ENCODE results near the gene PHKB. TPM values are rescaled to one million over a fixed set of nuclear protein-coding genes. Genes with fewer than 3 reads are reported as not detected.
"Not testable (repeated sequence)": the region's sequence is repeated elsewhere in the genome, so short reads cannot be mapped to it uniquely, and the experiment has no call there.

PHKB gene
- total and polyA plus RNA-seq, 2 experiments from 2014 or later: 31.3 to 52.0 TPM

GRCh38 chr16:47538472-47538871, 77.3 kb downstream of the PHKB start:
- no peak for DNase-seq
- H3K9me3 ChIP-seq (ENCODE audit: low read depth): no peaks in the 10 kb centered on the region
- no peak overlapping the region for H3K9ac ChIP-seq
- no peak overlapping the region for H3K4me3 ChIP-seq
- no peaks in the 10 kb centered on the region; the same call in 1 of the 2 replicates for H3K36me3 ChIP-seq (ENCODE audit: low read depth)
- H3K27me3 ChIP-seq (replicated peaks; ENCODE audit: insufficient read depth): no peaks in the 10 kb centered on the region
- no peak overlapping the region for H3K27ac ChIP-seq
- in situ Hi-C loops (cut with MboI): no loop called here
- no peaks in the 10 kb centered on the region for H3K9me2 ChIP-seq (ENCODE audit: insufficient read depth)
- H3F3A ChIP-seq (ENCODE audit: insufficient read depth): no peaks in the 10 kb centered on the region; the same call in 1 of the 2 replicates
- no peak overlapping the region for H3K4me2 ChIP-seq (ENCODE audit: unreplicated experiment)
- 62 to 86% methylated on average over 1 of the region's 1 CpG for WGBS, 2 experiments (ENCODE audit: low coverage in 1 of 2, low lambda C conversion rate in 2 of 2, missing lambda C conversion rate in 2 of 2)
- no peaks in the 10 kb centered on the region for H3K79me2 ChIP-seq (ENCODE audit: insufficient read depth)
- no peak overlapping the region for H2AFZ ChIP-seq
- H3K4me1 ChIP-seq (ENCODE audit: insufficient read depth): no peaks in the 10 kb centered on the region
- no peak for TF ChIP-seq EZH2 (IDR thresholded peaks at IDR 0.05; ENCODE audit: insufficient read depth, poor library complexity, severe bottlenecking)
- no peak for TF ChIP-seq EZH2phosphoT487 (IDR thresholded peaks at IDR 0.05; ENCODE audit: insufficient read depth, low read depth)
- no peaks in the 10 kb centered on the region for H4K20me1 ChIP-seq (ENCODE audit: insufficient read depth)

GRCh38 chr16:47539707-47540670, 78.9 kb downstream of the PHKB start:
- H3K9me3 ChIP-seq (ENCODE audit: low read depth); H3K79me2 ChIP-seq (ENCODE audit: insufficient read depth); H3F3A ChIP-seq (ENCODE audit: insufficient read depth); H3K27me3 ChIP-seq (replicated peaks; ENCODE audit: insufficient read depth); H3K27ac ChIP-seq; H2AFZ ChIP-seq; H4K20me1 ChIP-seq (ENCODE audit: insufficient read depth); H3K9ac ChIP-seq; in situ Hi-C loops (cut with MboI); H3K4me1 ChIP-seq (ENCODE audit: insufficient read depth); H3K4me3 ChIP-seq; DNase-seq; H3K9me2 ChIP-seq (ENCODE audit: insufficient read depth); H3K36me3 ChIP-seq (ENCODE audit: low read depth); H3K4me2 ChIP-seq (ENCODE audit: unreplicated experiment): not testable (repeated sequence)
- 94 to 95% methylated on average over 12 to 13 of the region's 13 CpGs for WGBS, 2 experiments (ENCODE audit: low coverage in 1 of 2, low lambda C conversion rate in 2 of 2, missing lambda C conversion rate in 2 of 2)

DNA sequence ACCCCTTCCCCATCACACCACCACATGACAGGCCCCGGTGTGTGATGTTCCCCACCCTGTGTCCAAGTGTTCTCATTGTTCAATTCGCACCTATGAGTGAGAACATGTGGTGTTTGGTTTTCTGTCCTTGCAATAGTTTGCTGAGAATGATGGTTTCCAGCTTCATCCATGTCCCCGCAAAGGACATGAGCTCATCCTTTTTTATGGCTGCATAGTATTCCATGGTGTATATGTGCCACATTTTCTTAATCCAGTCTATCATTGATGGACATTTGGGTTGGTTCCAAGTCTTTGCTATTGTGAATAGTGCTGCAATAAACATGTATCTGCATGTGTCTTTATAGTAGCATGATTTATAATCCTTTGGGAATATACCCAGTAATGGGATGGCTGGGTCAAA, 80.0 kb downstream of the PHKB start:
- H3K27me3 ChIP-seq (replicated peaks; ENCODE audit: insufficient read depth); H3K4me2 ChIP-seq (ENCODE audit: unreplicated experiment); H3F3A ChIP-seq (ENCODE audit: insufficient read depth); H3K36me3 ChIP-seq (ENCODE audit: low read depth); H3K9me2 ChIP-seq (ENCODE audit: insufficient read depth); H3K9ac ChIP-seq; H4K20me1 ChIP-seq (ENCODE audit: insufficient read depth); DNase-seq; H3K27ac ChIP-seq; in situ Hi-C loops (cut with MboI); H3K9me3 ChIP-seq (ENCODE audit: low read depth); H3K4me1 ChIP-seq (ENCODE audit: insufficient read depth); H3K4me3 ChIP-seq; H2AFZ ChIP-seq; H3K79me2 ChIP-seq (ENCODE audit: insufficient read depth): not testable (repeated sequence)
- 88 to 95% methylated on average over 2 to 3 of the region's 3 CpGs for WGBS, 2 experiments (ENCODE audit: low coverage in 1 of 2, low lambda C conversion rate in 2 of 2, missing lambda C conversion rate in 2 of 2)

- H3K9ac ChIP-seq; DNase-seq; H3K36me3 ChIP-seq (ENCODE audit: low read depth); H3K4me2 ChIP-seq (ENCODE audit: unreplicated experiment); H3K9me2 ChIP-seq (ENCODE audit: insufficient read depth); in situ Hi-C loops (cut with MboI); H3K4me1 ChIP-seq (ENCODE audit: insufficient read depth); H2AFZ ChIP-seq; H3F3A ChIP-seq (ENCODE audit: insufficient read depth); H3K4me3 ChIP-seq; H4K20me1 ChIP-seq (ENCODE audit: insufficient read depth); H3K27ac ChIP-seq; H3K27me3 ChIP-seq (replicated peaks; ENCODE audit: insufficient read depth); H3K79me2 ChIP-seq (ENCODE audit: insufficient read depth); H3K9me3 ChIP-seq (ENCODE audit: low read depth): not testable (repeated sequence)
- 94% methylated on average over 6 of the region's 6 CpGs for WGBS, 2 experiments (ENCODE audit: low coverage in 1 of 2, low lambda C conversion rate in 2 of 2, missing lambda C conversion rate in 2 of 2)
Measured at GRCh38 chr16:47544255-47544654, 83.1 kb downstream of the PHKB start.

- H3K79me2 ChIP-seq (ENCODE audit: insufficient read depth); H4K20me1 ChIP-seq (ENCODE audit: insufficient read depth); H3K9me3 ChIP-seq (ENCODE audit: low read depth); H3K9me2 ChIP-seq (ENCODE audit: insufficient read depth); in situ Hi-C loops (cut with MboI); DNase-seq; H2AFZ ChIP-seq; H3K27me3 ChIP-seq (replicated peaks; ENCODE audit: insufficient read depth); H3K27ac ChIP-seq; H3K9ac ChIP-seq; H3K36me3 ChIP-seq (ENCODE audit: low read depth); H3K4me2 ChIP-seq (ENCODE audit: unreplicated experiment); H3K4me3 ChIP-seq; H3F3A ChIP-seq (ENCODE audit: insufficient read depth); H3K4me1 ChIP-seq (ENCODE audit: insufficient read depth): not testable (repeated sequence)
- 89 to 95% methylated on average over 3 of the region's 3 CpGs for WGBS, 2 experiments (ENCODE audit: low coverage in 1 of 2, low lambda C conversion rate in 2 of 2, missing lambda C conversion rate in 2 of 2)
Measured at GRCh38 chr16:47551185-47551584, 90.1 kb downstream of the PHKB start.

- H3K4me1 ChIP-seq (ENCODE audit: insufficient read depth); H3K79me2 ChIP-seq (ENCODE audit: insufficient read depth); H3K4me2 ChIP-seq (ENCODE audit: unreplicated experiment); H3K9me3 ChIP-seq (ENCODE audit: low read depth); H2AFZ ChIP-seq; H3K27ac ChIP-seq; H3F3A ChIP-seq (ENCODE audit: insufficient read depth); H4K20me1 ChIP-seq (ENCODE audit: insufficient read depth); H3K27me3 ChIP-seq (replicated peaks; ENCODE audit: insufficient read depth); H3K9me2 ChIP-seq (ENCODE audit: insufficient read depth); DNase-seq; H3K36me3 ChIP-seq (ENCODE audit: low read depth); H3K4me3 ChIP-seq; H3K9ac ChIP-seq; in situ Hi-C loops (cut with MboI): not testable (repeated sequence)
- WGBS, 2 experiments (ENCODE audit: low coverage in 1 of 2, low lambda C conversion rate in 2 of 2, missing lambda C conversion rate in 2 of 2): 96 to 98% methylated on average over 3 of the region's 3 CpGs
Measured at GRCh38 chr16:47551767-47552166, 90.6 kb downstream of the PHKB start.

Data from GM23248 (cell line).